HEK293 (cell line): ENCODE data around the gene CBX8.

Source experiments
- EGR2 ChIP-seq: fragments of 450-650 bp; formaldehyde crosslinking; IDR thresholded peaks from 2 replicates; pipeline ENCODE4 v1.5.1; 2016; ENCODE audit warnings: low read depth, missing biosample characterization, missing genetic modification characterization
- SALL2 ChIP-seq: fragments of 450-650 bp; formaldehyde crosslinking; IDR thresholded peaks from 2 replicates; pipeline ENCODE4 v1.5.0; 2017; ENCODE audit warnings: missing biosample characterization, mild to moderate bottlenecking, missing genetic modification characterization, borderline replicate concordance
- TCF7L2 ChIP-seq: IDR thresholded peaks from 2 replicates; pipeline ENCODE4 v1.6.1; 2011; ENCODE audit warnings: low read depth, mild to moderate bottlenecking, inconsistent platforms, low read length, moderate library complexity, borderline replicate concordance
- WT1 ChIP-seq: fragments of 450-650 bp; formaldehyde crosslinking; IDR thresholded peaks from 2 replicates; pipeline ENCODE4 v1.5.1; 2016; ENCODE audit warnings: missing biosample characterization, missing genetic modification characterization
- ZBTB20 ChIP-seq: fragments of 450-650 bp; formaldehyde crosslinking; IDR thresholded peaks from 2 replicates; pipeline ENCODE4 v1.5.1; 2016; ENCODE audit warnings: missing biosample characterization, missing genetic modification characterization
- ZBTB48 ChIP-seq: fragments of 450-650 bp; formaldehyde crosslinking; IDR thresholded peaks from 2 replicates; pipeline ENCODE4 v1.5.1; 2016; ENCODE audit warnings: missing biosample characterization, missing genetic modification characterization
- ZFP41 ChIP-seq: fragments of 450-650 bp; formaldehyde crosslinking; IDR thresholded peaks from 2 replicates; pipeline ENCODE4 v1.5.1; 2016; ENCODE audit warnings: missing biosample characterization, missing genetic modification characterization, borderline replicate concordance
- ZNF266 ChIP-seq: fragments of 450-650 bp; formaldehyde crosslinking; IDR thresholded peaks from 2 replicates; pipeline ENCODE4 v1.5.1; 2016; ENCODE audit warnings: missing biosample characterization, missing genetic modification characterization, low read depth
- ZNF354C ChIP-seq: fragments of 450-650 bp; formaldehyde crosslinking; IDR thresholded peaks from 2 replicates; pipeline ENCODE4 v1.5.1; 2016; ENCODE audit warnings: missing biosample characterization, missing genetic modification characterization, low read depth, borderline replicate concordance
- ZNF423 ChIP-seq: fragments of 450-650 bp; formaldehyde crosslinking; IDR thresholded peaks from 2 replicates; pipeline ENCODE4 v1.5.1; 2016; ENCODE audit warnings: missing biosample characterization, missing genetic modification characterization
- ZNF433 ChIP-seq: fragments of 450-650 bp; formaldehyde crosslinking; IDR thresholded peaks from 2 replicates; pipeline ENCODE4 v1.5.1; 2016; ENCODE audit warnings: missing biosample characterization, missing genetic modification characterization, low read depth
- ZNF501 ChIP-seq: fragments of 450-650 bp; formaldehyde crosslinking; IDR thresholded peaks from 2 replicates; pipeline ENCODE4 v1.5.1; 2016; ENCODE audit warnings: missing biosample characterization, missing genetic modification characterization
- ZNF510 ChIP-seq: fragments of 450-650 bp; formaldehyde crosslinking; IDR thresholded peaks from 2 replicates; pipeline ENCODE4 v1.5.1; 2018; ENCODE audit warnings: mild to moderate bottlenecking, missing genetic modification characterization, missing biosample characterization; ENCODE audit not compliant: insufficient replicate concordance
- ZNF558 ChIP-seq: fragments of 450-650 bp; formaldehyde crosslinking; IDR thresholded peaks from 2 replicates; pipeline ENCODE4 v1.5.1; 2016; ENCODE audit warnings: missing biosample characterization, missing genetic modification characterization
- ZNF664 ChIP-seq: fragments of 450-650 bp; formaldehyde crosslinking; IDR thresholded peaks from 2 replicates; pipeline ENCODE4 v1.5.1; 2016; ENCODE audit warnings: missing biosample characterization, missing genetic modification characterization
- ZNF701 ChIP-seq: fragments of 450-650 bp; formaldehyde crosslinking; IDR thresholded peaks from 2 replicates; pipeline ENCODE4 v1.5.1; 2016; ENCODE audit warnings: missing biosample characterization, missing genetic modification characterization
- ZNF747 ChIP-seq: fragments of 450-650 bp; formaldehyde crosslinking; IDR thresholded peaks from 2 replicates; pipeline ENCODE4 v1.5.1; 2016; ENCODE audit warnings: missing biosample characterization, missing genetic modification characterization
- ZNF768 ChIP-seq: fragments of 450-650 bp; formaldehyde crosslinking; IDR thresholded peaks from 2 replicates; pipeline ENCODE4 v1.5.1; 2018; ENCODE audit warnings: missing biosample characterization, mild to moderate bottlenecking, missing genetic modification characterization
- ZNF777 ChIP-seq: fragments of 450-650 bp; formaldehyde crosslinking; IDR thresholded peaks from 2 replicates; pipeline ENCODE4 v1.5.1; 2017; ENCODE audit warnings: missing biosample characterization, missing genetic modification characterization, borderline replicate concordance
- ZNF837 ChIP-seq: fragments of 450-650 bp; formaldehyde crosslinking; IDR thresholded peaks from 2 replicates; pipeline ENCODE4 v1.5.1; 2016; ENCODE audit warnings: missing biosample characterization, missing genetic modification characterization
- TF ChIP-seq, protein P1 (sequence below): fragments of 450-650 bp; formaldehyde crosslinking; IDR thresholded peaks from 2 replicates; pipeline ENCODE4 v1.5.1; 2016; ENCODE audit warnings: missing biosample characterization, missing genetic modification characterization
- TF ChIP-seq, protein P2 (sequence below): fragments of 450-650 bp; formaldehyde crosslinking; IDR thresholded peaks from 2 replicates; pipeline ENCODE4 v1.5.1; 2016; ENCODE audit warnings: missing biosample characterization, missing genetic modification characterization, borderline replicate concordance
- TF ChIP-seq, protein P3 (sequence below): fragments of 450-650 bp; formaldehyde crosslinking; IDR thresholded peaks from 2 replicates; pipeline ENCODE4 v1.5.1; 2016; ENCODE audit warnings: missing biosample characterization, missing genetic modification characterization
- TF ChIP-seq, protein P4 (sequence below): sonication (generic); formaldehyde crosslinking; IDR thresholded peaks from 2 replicates; pipeline ENCODE4 v1.8.1; 2022; ENCODE audit warnings: mild to moderate bottlenecking, moderate library complexity, missing genetic modification reagents
- TF ChIP-seq, protein P5 (sequence below): fragments of 450-650 bp; formaldehyde crosslinking; IDR thresholded peaks from 2 replicates; pipeline ENCODE4 v1.5.1; 2017; ENCODE audit warnings: missing biosample characterization, missing genetic modification characterization
- TF ChIP-seq, protein P6 (sequence below): fragments of 450-650 bp; formaldehyde crosslinking; IDR thresholded peaks from 2 replicates; pipeline ENCODE4 v1.5.1; 2016; ENCODE audit warnings: missing biosample characterization, missing genetic modification characterization
- TF ChIP-seq, protein P7 (sequence below): fragments of 450-650 bp; formaldehyde crosslinking; IDR thresholded peaks from 2 replicates; pipeline ENCODE4 v1.5.1; 2016; ENCODE audit warnings: missing biosample characterization, missing genetic modification characterization

Gene CBX8

DNA sequence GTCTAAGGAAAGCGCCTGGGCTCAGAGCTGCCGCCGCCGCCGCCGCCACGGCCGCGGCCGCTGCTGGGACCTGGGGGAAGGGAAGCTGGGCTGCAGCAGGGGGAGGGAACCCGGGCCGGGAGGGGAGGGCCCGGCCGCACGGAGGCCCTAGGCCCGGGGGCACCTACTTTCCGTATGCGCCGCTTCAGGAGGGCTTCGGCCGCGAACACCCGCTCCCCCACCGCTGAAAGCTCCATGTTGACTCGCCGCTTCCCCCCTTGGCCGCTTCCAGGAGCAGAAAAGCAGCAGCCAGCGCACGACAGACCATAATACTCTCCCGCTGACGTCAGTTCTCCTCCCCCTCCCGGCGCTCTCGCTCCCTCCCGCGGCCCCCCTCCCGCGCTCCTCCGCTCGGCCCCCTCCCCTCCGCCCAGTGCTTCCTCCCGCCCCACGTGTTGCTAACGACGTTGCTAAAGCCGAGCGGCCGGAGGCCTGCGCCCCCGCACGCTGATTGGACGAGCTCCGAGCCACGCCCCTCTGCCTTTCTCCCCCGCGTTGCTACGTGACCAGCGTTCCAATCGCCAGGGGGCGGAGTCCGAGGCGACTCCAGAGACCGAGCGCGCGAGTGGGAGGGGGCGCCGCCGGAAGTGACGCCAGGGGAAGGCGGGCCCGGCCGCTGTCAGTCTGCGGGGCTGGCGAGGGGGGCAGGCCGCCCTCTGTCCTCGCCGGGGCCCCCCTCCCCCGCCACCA is at the start of gene CBX8 (continued):
- TF ChIP-seq ZNF501 (peak; percentile 57; the same call in 1 of the 2 replicates), SALL2 (no peak), ZNF354C (tag by site-specific recombination) (no peak), ZNF777 (tag by site-specific recombination) (no peak), ZBTB48 (no peak), ZNF747 (tag by site-specific recombination) (no peak), TCF7L2 (no peak), ZNF433 (tag by site-specific recombination) (no peak), ZBTB20 (0 out of 2 replicates have a peak, but pooled peaks have one; percentile 40), ZNF558 (no peak), ZNF266 (tag by site-specific recombination) (no peak), WT1 (tag by site-specific recombination) (peak; percentile 36; the same call in 1 of the 2 replicates), ZNF423 (tag by site-specific recombination) (peak; percentile 48; the same call in 1 of the 2 replicates), EGR2 (tag by site-specific recombination) (peak; percentile 85), ZNF837 (tag by site-specific recombination) (no peak), ZNF701 (tag by site-specific recombination) (no peak), ZNF664 (tag by site-specific recombination) (no peak), ZNF510 (tag by site-specific recombination) (no peak), ZFP41 (tag by site-specific recombination) (no peak), ZNF768 (no peak)
- TF ChIP-seq, protein P1, sequence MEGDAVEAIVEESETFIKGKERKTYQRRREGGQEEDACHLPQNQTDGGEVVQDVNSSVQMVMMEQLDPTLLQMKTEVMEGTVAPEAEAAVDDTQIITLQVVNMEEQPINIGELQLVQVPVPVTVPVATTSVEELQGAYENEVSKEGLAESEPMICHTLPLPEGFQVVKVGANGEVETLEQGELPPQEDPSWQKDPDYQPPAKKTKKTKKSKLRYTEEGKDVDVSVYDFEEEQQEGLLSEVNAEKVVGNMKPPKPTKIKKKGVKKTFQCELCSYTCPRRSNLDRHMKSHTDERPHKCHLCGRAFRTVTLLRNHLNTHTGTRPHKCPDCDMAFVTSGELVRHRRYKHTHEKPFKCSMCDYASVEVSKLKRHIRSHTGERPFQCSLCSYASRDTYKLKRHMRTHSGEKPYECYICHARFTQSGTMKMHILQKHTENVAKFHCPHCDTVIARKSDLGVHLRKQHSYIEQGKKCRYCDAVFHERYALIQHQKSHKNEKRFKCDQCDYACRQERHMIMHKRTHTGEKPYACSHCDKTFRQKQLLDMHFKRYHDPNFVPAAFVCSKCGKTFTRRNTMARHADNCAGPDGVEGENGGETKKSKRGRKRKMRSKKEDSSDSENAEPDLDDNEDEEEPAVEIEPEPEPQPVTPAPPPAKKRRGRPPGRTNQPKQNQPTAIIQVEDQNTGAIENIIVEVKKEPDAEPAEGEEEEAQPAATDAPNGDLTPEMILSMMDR (tag by site-specific recombination): no peak; the same call in 1 of the 2 replicates
- TF ChIP-seq, protein P2, sequence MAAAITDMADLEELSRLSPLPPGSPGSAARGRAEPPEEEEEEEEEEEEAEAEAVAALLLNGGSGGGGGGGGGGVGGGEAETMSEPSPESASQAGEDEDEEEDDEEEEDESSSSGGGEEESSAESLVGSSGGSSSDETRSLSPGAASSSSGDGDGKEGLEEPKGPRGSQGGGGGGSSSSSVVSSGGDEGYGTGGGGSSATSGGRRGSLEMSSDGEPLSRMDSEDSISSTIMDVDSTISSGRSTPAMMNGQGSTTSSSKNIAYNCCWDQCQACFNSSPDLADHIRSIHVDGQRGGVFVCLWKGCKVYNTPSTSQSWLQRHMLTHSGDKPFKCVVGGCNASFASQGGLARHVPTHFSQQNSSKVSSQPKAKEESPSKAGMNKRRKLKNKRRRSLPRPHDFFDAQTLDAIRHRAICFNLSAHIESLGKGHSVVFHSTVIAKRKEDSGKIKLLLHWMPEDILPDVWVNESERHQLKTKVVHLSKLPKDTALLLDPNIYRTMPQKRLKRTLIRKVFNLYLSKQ: no peak
- TF ChIP-seq, protein P3, sequence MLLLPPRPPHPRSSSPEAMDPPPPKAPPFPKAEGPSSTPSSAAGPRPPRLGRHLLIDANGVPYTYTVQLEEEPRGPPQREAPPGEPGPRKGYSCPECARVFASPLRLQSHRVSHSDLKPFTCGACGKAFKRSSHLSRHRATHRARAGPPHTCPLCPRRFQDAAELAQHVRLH (tag by site-specific recombination): no peak
- TF ChIP-seq, protein P4, sequence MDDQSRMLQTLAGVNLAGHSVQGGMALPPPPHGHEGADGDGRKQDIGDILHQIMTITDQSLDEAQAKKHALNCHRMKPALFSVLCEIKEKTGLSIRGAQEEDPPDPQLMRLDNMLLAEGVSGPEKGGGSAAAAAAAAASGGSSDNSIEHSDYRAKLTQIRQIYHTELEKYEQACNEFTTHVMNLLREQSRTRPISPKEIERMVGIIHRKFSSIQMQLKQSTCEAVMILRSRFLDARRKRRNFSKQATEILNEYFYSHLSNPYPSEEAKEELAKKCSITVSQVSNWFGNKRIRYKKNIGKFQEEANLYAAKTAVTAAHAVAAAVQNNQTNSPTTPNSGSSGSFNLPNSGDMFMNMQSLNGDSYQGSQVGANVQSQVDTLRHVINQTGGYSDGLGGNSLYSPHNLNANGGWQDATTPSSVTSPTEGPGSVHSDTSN (CRISPR knock-in tag): peak; percentile 94
- TF ChIP-seq, protein P5, sequence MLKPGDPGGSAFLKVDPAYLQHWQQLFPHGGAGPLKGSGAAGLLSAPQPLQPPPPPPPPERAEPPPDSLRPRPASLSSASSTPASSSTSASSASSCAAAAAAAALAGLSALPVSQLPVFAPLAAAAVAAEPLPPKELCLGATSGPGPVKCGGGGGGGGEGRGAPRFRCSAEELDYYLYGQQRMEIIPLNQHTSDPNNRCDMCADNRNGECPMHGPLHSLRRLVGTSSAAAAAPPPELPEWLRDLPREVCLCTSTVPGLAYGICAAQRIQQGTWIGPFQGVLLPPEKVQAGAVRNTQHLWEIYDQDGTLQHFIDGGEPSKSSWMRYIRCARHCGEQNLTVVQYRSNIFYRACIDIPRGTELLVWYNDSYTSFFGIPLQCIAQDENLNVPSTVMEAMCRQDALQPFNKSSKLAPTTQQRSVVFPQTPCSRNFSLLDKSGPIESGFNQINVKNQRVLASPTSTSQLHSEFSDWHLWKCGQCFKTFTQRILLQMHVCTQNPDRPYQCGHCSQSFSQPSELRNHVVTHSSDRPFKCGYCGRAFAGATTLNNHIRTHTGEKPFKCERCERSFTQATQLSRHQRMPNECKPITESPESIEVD (tag by site-specific recombination): no peak
- TF ChIP-seq, protein P6, sequence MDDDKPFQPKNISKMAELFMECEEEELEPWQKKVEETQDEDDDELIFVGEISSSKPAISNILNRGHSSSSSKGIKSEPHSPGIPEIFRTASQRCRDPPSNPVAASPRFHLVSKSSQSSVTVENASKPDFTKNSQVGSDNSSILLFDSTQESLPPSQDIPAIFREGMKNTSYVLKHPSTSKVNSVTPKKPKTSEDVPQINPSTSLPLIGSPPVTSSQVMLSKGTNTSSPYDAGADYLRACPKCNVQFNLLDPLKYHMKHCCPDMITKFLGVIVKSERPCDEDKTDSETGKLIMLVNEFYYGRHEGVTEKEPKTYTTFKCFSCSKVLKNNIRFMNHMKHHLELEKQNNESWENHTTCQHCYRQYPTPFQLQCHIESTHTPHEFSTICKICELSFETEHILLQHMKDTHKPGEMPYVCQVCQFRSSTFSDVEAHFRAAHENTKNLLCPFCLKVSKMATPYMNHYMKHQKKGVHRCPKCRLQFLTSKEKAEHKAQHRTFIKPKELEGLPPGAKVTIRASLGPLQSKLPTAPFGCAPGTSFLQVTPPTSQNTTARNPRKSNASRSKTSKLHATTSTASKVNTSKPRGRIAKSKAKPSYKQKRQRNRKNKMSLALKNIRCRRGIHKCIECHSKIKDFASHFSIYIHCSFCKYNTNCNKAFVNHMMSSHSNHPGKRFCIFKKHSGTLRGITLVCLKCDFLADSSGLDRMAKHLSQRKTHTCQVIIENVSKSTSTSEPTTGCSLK: no peak
- TF ChIP-seq, protein P7, sequence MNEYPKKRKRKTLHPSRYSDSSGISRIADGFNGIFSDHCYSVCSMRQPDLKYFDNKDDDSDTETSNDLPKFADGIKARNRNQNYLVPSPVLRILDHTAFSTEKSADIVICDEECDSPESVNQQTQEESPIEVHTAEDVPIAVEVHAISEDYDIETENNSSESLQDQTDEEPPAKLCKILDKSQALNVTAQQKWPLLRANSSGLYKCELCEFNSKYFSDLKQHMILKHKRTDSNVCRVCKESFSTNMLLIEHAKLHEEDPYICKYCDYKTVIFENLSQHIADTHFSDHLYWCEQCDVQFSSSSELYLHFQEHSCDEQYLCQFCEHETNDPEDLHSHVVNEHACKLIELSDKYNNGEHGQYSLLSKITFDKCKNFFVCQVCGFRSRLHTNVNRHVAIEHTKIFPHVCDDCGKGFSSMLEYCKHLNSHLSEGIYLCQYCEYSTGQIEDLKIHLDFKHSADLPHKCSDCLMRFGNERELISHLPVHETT (tag by site-specific recombination): 0 out of 2 replicates have a peak, but pooled peaks have one; percentile 55
